LNCAP (cell line): ENCODE measurements around the gene EIF6.

ENCODE experiments used
- CTCF ChIP-seq: fragments of 450-650 bp; IDR thresholded peaks from 2 replicates; pipeline ENCODE4 v1.5.1; 2017; ENCODE audit warnings: mild to moderate bottlenecking

Gene EIF6

GRCh38 chr20:35260426-35260825 is 24.1 kb downstream of the EIF6 start:
- TF ChIP-seq CTCF, result no peak

GRCh38 chr20:35257175-35257909 is 27.2 kb downstream of the EIF6 start:
- no peak for TF ChIP-seq CTCF

- TF ChIP-seq CTCF, result no peak
These were observed 30.0 kb downstream of the EIF6 start for GRCh38 chr20:35254448-35254999.

GRCh38 chr20:35253010-35253409 is 31.6 kb downstream of the EIF6 start:
- TF ChIP-seq CTCF, result no peak

- no peak for TF ChIP-seq CTCF
These were observed 32.5 kb downstream of the EIF6 start for GRCh38 chr20:35252037-35252461.

- TF ChIP-seq CTCF, result no peak
These were observed 33.0 kb downstream of the EIF6 start for GRCh38 chr20:35251613-35251940.

- no peak for TF ChIP-seq CTCF
These were observed 35.7 kb downstream of the EIF6 start for GRCh38 chr20:35248641-35249475.
